Islet precursor cell (in vitro differentiated cells): ENCODE data around the gene C16orf92.

ENCODE experiments used
- DNase-seq: peaks from one replicate; pipeline ENCODE4 v3.0.0-alpha.2; 2018

Gene C16orf92

GRCh38 chr16:29989111-29989858, 33.7 kb upstream of the C16orf92 start:
- no peak for DNase-seq

- no peak for DNase-seq
Measured at GRCh38 chr16:29990034-29990433, 33.0 kb upstream of the C16orf92 start.

- DNase-seq: no peak
Measured at GRCh38 chr16:29990883-29991570, 32.0 kb upstream of the C16orf92 start.

GRCh38 chr16:29991571-29991904, 31.5 kb upstream of the C16orf92 start:
- DNase-seq: no peak

GRCh38 chr16:29992344-29992967, 30.5 kb upstream of the C16orf92 start:
- DNase-seq: no peak

GRCh38 chr16:29993191-29993902, 29.7 kb upstream of the C16orf92 start:
- DNase-seq: no peak

- DNase-seq: no peak
Measured at GRCh38 chr16:29993903-29994599, 28.9 kb upstream of the C16orf92 start.

GRCh38 chr16:29994600-29995323, 28.2 kb upstream of the C16orf92 start:
- peak; percentile 80 for DNase-seq

GRCh38 chr16:29995324-29995910, 27.6 kb upstream of the C16orf92 start, which contains the start of gene HIRIP3:
TSS of gene HIRIP3 (minus strand) at chr16:29995617. CDS start at chr16:29995605, 12 bp downstream.
- DNase-seq: peak; percentile 84

GRCh38 chr16:29995911-29996765, 26.9 kb upstream of the C16orf92 start, which contains the start of gene INO80E:
TSS of gene INO80E (plus strand) at chr16:29996241. CDS start at chr16:29996311, 70 bp downstream.
- DNase-seq: peak; percentile 99

- DNase-seq: no peak
Measured at GRCh38 chr16:29996766-29997250, 26.2 kb upstream of the C16orf92 start.

GRCh38 chr16:29999605-30000004, 23.4 kb upstream of the C16orf92 start:
- DNase-seq: no peak

- DNase-seq: no peak
Measured at GRCh38 chr16:30000735-30001631, 22.0 kb upstream of the C16orf92 start.

GRCh38 chr16:30002614-30003346, 20.2 kb upstream of the C16orf92 start:
- no peak for DNase-seq

- no peak for DNase-seq
Measured at GRCh38 chr16:30003670-30004423, 19.2 kb upstream of the C16orf92 start.

- DNase-seq: no peak
Measured at GRCh38 chr16:30004424-30004776, 18.6 kb upstream of the C16orf92 start.

GRCh38 chr16:30004811-30005242, 18.2 kb upstream of the C16orf92 start:
- DNase-seq: no peak
